ENCODE results near the gene C17orf50.

- TF ChIP-seq CTCF (optimal IDR thresholded peaks at IDR 0.05 in 1 of 3, IDR thresholded peaks at IDR 0.05 in 1 of 3, conservative IDR thresholded peaks at IDR 0.05 in 1 of 3; ENCODE audit: extremely low read depth in 1 of 3, insufficient read depth in 2 of 3, low read length in 3 of 3): no peak
- no peak for TF ChIP-seq EZH2 (IDR thresholded peaks at IDR 0.05; ENCODE audit: low read length)
Observed at GRCh38 chr17:35768797-35769196, 8.1 kb downstream of the C17orf50 start.
